ENCODE data around the gene GRM6.

GRCh38 chr5:178993955-178994579 is 1.1 kb downstream of the GRM6 start:
- TF ChIP-seq CTCF (IDR thresholded peaks at IDR 0.05) (no peak), POLR2AphosphoS5 (IDR thresholded peaks at IDR 0.05) (no peak), POLR2A (IDR thresholded peaks at IDR 0.05) (no peak)
